K562 (cell line): ENCODE results near the gene VEGFB. TPM values are rescaled to one million over a fixed set of nuclear protein-coding genes. Genes with fewer than 3 reads are reported as not detected.

Source experiments
- CSDE1 ChIP-seq, 2 experiments: fragments of 450-650 bp; IDR thresholded peaks; 2 replicates each; pipeline ENCODE4 v1.6.1; 2016; ENCODE audit warnings: mild to moderate bottlenecking in 1 of 2
- ETV6 ChIP-seq, 3 experiments: fragments of 150-350 bp in 1 of 3; sonication (generic) in 1 of 3; formaldehyde crosslinking in 1 of 3; IDR thresholded peaks; 2 replicates each; pipeline versions ENCODE4 v1.6.1 to v1.8.0; 2014 to 2022; ENCODE audit warnings: borderline replicate concordance in 2 of 3, low read depth in 2 of 3, antibody characterized with exemption in 1 of 3, low read length in 1 of 3, mild to moderate bottlenecking in 1 of 3, missing genetic modification reagents in 1 of 3
- ZNF12 ChIP-seq: sonication (generic); formaldehyde crosslinking; IDR thresholded peaks from 2 replicates; pipeline ENCODE4 v1.4.0; 2020; ENCODE audit warnings: mild to moderate bottlenecking, missing genetic modification reagents
- polyA plus RNA-seq, 8 experiments: library from polyadenylated mRNA; depleted of rRNA in 4 of 8; stranded (reverse) in 5 of 8; unstranded in 3 of 8; fragments of >200 nt; fragmentation: Nextera tagmentation in 2 of 8; fragmentation: Illumina TruSeq in 1 of 8; extraction: Ambion mirVana in 2 of 8; extraction: Trizol in 1 of 8; gene quantifications; 2 replicates each; pipeline versions ENCODE4 v1.2.1 to v1.2.3, GENCODE V29; 2011 to 2014; ENCODE audit warnings: inconsistent platforms in 1 of 8, missing spikeins in 1 of 8
- total RNA-seq, 7 experiments: library from RNA; depleted of rRNA in 6 of 7; stranded (reverse); fragments of >200 nt in 6 of 7; fragmentation: Illumina TruSeq in 2 of 7; extraction: Trizol in 2 of 7; gene quantifications; 2 replicates each; pipeline versions ENCODE4 v1.2.1 to v1.2.3, GENCODE V29; 2011 to 2021; ENCODE audit warnings: low replicate concordance in 1 of 7
- TF ChIP-seq, protein P1 (sequence below), 2 experiments: IDR thresholded peaks in 1 of 2; conservative IDR thresholded peaks in 1 of 2; 2 replicates each; pipeline ENCODE4 v1.6.1; 2016; ENCODE audit warnings: low read depth in 2 of 2, mild to moderate bottlenecking in 1 of 2, missing compliant biosample characterization in 1 of 2, missing genetic modification characterization in 1 of 2, moderate library complexity in 1 of 2
- TF ChIP-seq, protein P2 (sequence below): fragments of 200-600 bp; sonication (generic); IDR thresholded peaks from one replicate; pipeline ENCODE4 v1.6.1; 2012; ENCODE audit warnings: mild to moderate bottlenecking, low read depth, low read length, inconsistent platforms
- TF ChIP-seq, protein P3 (sequence below), 2 experiments: fragments of 450-650 bp in 1 of 2; sonication (generic) in 1 of 2; formaldehyde crosslinking in 1 of 2; IDR thresholded peaks in 1 of 2; conservative IDR thresholded peaks in 1 of 2; 2 replicates each; pipeline versions ENCODE4 v1.6.1 to v1.8.1; 2016 to 2023; ENCODE audit warnings: mild to moderate bottlenecking in 2 of 2, moderate library complexity in 2 of 2, inconsistent platforms in 1 of 2, missing genetic modification reagents in 1 of 2
- TF ChIP-seq, protein P4 (sequence below): fragments of 450-650 bp; conservative IDR thresholded peaks from 2 replicates; pipeline ENCODE4 v1.6.1; 2016; ENCODE audit warnings: missing genetic modification characterization, low read depth, mild to moderate bottlenecking, control low read depth, missing compliant biosample characterization

VEGFB gene
- total and polyA plus RNA-seq, 9 of the 15 experiments (the other 6 are each of a cell fraction or from before 2014, with no cell fraction given): 11.0 to 83.4 (median 25.7) TPM

DNA sequence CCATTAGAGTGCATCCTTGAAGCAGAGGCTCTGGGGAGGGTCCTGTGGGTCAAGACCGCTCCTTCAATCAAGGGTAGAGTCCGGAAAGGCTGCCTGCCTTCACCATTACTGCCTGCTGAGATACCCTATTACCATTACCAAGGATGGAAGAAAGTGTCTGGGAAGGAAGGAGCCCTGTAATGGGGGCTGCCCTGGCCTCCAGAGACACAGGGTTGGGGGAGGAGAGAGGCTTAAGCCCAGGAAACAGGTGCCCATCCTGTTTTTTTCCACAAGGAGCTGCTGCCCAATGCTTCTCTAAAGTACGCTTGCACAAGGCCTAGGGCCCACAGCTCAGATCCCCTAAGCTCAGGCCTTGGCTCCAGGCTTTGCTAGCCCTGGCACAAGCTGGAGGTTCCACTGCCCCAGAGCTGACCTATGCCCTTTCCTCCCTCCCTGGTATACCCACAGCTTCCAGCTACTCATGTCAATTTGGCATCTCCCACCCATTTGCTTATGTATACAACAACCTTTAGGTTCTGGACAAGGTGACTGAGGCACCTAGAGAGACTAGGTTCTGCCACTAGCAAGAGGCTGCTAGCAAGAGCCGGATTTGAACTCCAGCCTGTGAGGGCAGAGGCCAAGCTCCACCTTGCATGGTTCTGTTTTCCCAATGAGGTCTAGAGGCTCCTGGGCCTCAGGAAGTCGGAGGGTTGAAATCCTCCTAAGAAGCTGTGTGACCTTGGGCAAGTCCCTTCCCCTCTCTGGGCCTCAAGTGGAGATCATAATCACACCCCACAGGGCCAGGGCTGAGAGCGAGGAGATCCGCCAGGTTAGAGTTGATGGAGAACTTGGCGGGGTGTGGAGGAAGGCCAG is 15.4 kb downstream of the VEGFB start (continued):
- TF ChIP-seq ETV6 (IDR thresholded peaks at IDR 0.05; ENCODE audit: borderline replicate concordance in 1 of 2, low read depth in 2 of 2, low read length in 1 of 2) (no peak), ETV6 (CRISPR knock-in tag; IDR thresholded peaks at IDR 0.05; ENCODE audit: borderline replicate concordance) (no peak), CSDE1 (IDR thresholded peaks at IDR 0.05) (no peak), ZNF12 (CRISPR knock-in tag) (no peak)
- TF ChIP-seq, protein P1, sequence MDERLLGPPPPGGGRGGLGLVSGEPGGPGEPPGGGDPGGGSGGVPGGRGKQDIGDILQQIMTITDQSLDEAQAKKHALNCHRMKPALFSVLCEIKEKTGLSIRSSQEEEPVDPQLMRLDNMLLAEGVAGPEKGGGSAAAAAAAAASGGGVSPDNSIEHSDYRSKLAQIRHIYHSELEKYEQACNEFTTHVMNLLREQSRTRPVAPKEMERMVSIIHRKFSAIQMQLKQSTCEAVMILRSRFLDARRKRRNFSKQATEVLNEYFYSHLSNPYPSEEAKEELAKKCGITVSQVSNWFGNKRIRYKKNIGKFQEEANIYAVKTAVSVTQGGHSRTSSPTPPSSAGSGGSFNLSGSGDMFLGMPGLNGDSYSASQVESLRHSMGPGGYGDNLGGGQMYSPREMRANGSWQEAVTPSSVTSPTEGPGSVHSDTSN (CRISPR knock-in tag; IDR thresholded peaks at IDR 0.05; ENCODE audit: low read depth): no peak
- TF ChIP-seq, protein P1 (tag; conservative IDR thresholded peaks at IDR 0.05; ENCODE audit: low read depth): no peak
- TF ChIP-seq, protein P2, sequence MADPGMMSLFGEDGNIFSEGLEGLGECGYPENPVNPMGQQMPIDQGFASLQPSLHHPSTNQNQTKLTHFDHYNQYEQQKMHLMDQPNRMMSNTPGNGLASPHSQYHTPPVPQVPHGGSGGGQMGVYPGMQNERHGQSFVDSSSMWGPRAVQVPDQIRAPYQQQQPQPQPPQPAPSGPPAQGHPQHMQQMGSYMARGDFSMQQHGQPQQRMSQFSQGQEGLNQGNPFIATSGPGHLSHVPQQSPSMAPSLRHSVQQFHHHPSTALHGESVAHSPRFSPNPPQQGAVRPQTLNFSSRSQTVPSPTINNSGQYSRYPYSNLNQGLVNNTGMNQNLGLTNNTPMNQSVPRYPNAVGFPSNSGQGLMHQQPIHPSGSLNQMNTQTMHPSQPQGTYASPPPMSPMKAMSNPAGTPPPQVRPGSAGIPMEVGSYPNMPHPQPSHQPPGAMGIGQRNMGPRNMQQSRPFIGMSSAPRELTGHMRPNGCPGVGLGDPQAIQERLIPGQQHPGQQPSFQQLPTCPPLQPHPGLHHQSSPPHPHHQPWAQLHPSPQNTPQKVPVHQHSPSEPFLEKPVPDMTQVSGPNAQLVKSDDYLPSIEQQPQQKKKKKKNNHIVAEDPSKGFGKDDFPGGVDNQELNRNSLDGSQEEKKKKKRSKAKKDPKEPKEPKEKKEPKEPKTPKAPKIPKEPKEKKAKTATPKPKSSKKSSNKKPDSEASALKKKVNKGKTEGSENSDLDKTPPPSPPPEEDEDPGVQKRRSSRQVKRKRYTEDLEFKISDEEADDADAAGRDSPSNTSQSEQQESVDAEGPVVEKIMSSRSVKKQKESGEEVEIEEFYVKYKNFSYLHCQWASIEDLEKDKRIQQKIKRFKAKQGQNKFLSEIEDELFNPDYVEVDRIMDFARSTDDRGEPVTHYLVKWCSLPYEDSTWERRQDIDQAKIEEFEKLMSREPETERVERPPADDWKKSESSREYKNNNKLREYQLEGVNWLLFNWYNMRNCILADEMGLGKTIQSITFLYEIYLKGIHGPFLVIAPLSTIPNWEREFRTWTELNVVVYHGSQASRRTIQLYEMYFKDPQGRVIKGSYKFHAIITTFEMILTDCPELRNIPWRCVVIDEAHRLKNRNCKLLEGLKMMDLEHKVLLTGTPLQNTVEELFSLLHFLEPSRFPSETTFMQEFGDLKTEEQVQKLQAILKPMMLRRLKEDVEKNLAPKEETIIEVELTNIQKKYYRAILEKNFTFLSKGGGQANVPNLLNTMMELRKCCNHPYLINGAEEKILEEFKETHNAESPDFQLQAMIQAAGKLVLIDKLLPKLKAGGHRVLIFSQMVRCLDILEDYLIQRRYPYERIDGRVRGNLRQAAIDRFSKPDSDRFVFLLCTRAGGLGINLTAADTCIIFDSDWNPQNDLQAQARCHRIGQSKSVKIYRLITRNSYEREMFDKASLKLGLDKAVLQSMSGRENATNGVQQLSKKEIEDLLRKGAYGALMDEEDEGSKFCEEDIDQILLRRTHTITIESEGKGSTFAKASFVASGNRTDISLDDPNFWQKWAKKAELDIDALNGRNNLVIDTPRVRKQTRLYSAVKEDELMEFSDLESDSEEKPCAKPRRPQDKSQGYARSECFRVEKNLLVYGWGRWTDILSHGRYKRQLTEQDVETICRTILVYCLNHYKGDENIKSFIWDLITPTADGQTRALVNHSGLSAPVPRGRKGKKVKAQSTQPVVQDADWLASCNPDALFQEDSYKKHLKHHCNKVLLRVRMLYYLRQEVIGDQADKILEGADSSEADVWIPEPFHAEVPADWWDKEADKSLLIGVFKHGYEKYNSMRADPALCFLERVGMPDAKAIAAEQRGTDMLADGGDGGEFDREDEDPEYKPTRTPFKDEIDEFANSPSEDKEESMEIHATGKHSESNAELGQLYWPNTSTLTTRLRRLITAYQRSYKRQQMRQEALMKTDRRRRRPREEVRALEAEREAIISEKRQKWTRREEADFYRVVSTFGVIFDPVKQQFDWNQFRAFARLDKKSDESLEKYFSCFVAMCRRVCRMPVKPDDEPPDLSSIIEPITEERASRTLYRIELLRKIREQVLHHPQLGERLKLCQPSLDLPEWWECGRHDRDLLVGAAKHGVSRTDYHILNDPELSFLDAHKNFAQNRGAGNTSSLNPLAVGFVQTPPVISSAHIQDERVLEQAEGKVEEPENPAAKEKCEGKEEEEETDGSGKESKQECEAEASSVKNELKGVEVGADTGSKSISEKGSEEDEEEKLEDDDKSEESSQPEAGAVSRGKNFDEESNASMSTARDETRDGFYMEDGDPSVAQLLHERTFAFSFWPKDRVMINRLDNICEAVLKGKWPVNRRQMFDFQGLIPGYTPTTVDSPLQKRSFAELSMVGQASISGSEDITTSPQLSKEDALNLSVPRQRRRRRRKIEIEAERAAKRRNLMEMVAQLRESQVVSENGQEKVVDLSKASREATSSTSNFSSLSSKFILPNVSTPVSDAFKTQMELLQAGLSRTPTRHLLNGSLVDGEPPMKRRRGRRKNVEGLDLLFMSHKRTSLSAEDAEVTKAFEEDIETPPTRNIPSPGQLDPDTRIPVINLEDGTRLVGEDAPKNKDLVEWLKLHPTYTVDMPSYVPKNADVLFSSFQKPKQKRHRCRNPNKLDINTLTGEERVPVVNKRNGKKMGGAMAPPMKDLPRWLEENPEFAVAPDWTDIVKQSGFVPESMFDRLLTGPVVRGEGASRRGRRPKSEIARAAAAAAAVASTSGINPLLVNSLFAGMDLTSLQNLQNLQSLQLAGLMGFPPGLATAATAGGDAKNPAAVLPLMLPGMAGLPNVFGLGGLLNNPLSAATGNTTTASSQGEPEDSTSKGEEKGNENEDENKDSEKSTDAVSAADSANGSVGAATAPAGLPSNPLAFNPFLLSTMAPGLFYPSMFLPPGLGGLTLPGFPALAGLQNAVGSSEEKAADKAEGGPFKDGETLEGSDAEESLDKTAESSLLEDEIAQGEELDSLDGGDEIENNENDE: no peak
- TF ChIP-seq, protein P3, sequence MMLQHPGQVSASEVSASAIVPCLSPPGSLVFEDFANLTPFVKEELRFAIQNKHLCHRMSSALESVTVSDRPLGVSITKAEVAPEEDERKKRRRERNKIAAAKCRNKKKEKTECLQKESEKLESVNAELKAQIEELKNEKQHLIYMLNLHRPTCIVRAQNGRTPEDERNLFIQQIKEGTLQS (IDR thresholded peaks at IDR 0.05): no peak
- TF ChIP-seq, protein P3 (CRISPR knock-in tag; conservative IDR thresholded peaks at IDR 0.05): no peak
- TF ChIP-seq, protein P4, sequence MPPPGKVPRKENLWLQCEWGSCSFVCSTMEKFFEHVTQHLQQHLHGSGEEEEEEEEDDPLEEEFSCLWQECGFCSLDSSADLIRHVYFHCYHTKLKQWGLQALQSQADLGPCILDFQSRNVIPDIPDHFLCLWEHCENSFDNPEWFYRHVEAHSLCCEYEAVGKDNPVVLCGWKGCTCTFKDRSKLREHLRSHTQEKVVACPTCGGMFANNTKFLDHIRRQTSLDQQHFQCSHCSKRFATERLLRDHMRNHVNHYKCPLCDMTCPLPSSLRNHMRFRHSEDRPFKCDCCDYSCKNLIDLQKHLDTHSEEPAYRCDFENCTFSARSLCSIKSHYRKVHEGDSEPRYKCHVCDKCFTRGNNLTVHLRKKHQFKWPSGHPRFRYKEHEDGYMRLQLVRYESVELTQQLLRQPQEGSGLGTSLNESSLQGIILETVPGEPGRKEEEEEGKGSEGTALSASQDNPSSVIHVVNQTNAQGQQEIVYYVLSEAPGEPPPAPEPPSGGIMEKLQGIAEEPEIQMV (tag): no peak
